ENCODE measurements around the gene SH3BP4. TPM values are rescaled to one million over a fixed set of nuclear protein-coding genes. Genes with fewer than 3 reads are reported as not detected.

Gene SH3BP4
- 85.7 and 105 TPM in 2 replicates for total RNA-seq

DNA sequence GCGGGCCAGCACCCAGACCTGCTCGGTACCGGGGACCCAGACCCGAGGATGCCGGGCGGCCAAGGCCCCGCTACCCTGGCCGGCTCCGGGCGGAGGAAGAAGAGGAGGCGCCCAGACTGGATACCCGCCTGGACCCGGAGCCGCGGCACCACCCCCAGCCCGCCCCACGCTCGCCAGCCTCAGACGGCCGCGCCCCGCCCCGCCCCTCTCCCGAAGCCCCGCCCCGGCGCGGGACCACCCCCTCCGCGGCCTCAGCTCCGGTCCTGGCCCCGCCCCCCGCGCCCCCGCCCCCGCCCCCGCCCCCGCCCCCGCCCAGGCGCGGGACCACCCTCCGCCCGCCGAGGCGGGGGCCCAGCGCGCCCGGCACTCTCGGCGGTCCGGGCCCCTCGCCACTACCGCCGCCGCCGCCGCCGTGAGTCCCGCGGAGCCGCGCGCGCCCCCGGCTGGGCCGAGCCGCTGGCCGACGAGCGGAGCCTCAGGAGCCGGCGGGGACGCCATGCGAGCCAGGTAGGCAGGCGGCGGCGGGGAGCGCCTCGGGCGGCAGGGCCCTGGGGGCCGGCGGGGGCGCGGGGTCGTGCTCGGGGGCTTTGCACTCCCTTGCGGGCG lies at the start of gene SH3BP4:
TSS of gene SH3BP4 (plus strand) at position 354 of the 606 bp plus-strand sequence. CDS start 82,986 bp downstream, outside the sequence.

All from thoracic aorta endothelial cell (primary cell).